HG03439 (cell line): ENCODE data around the gene A1CF.
"Not testable (repeated sequence)": the region's sequence is repeated elsewhere in the genome, so short reads cannot be mapped to it uniquely, and the experiment has no call there.

Experiments used
- ATAC-seq: cut with Tn5 transposase; IDR thresholded peaks from one replicate; pipeline ENCODE4 v1.9.1; 2021; ENCODE audit warnings: mild to moderate bottlenecking, moderate library complexity; ENCODE audit not compliant: unreplicated experiment

The A1CF gene

GRCh38 chr10:50885097-50885859, at the start of gene A1CF:
Gene A1CF (minus strand): TSS chr10:50885627. CDS start chr10:50859940, 25,687 bp downstream.
- ATAC-seq, result no peak

GRCh38 chr10:50931948-50932431, 46.6 kb upstream of the A1CF start:
- no peak for ATAC-seq

- no peak for ATAC-seq
Observed at GRCh38 chr10:50929670-50930069, 44.2 kb upstream of the A1CF start.

GRCh38 chr10:50928190-50928552, 42.7 kb upstream of the A1CF start:
- no peak for ATAC-seq

- ATAC-seq, result no peak
Observed at GRCh38 chr10:50927522-50928189, 42.2 kb upstream of the A1CF start.

- ATAC-seq, result not testable (repeated sequence)
Observed at GRCh38 chr10:50923471-50923870, 38.0 kb upstream of the A1CF start.

- ATAC-seq, result no peak
Observed at GRCh38 chr10:50919010-50919409, 33.6 kb upstream of the A1CF start.

GRCh38 chr10:50918529-50918928, 33.1 kb upstream of the A1CF start:
- no peak for ATAC-seq

- ATAC-seq, result no peak
Observed at GRCh38 chr10:50917486-50917885, 32.1 kb upstream of the A1CF start.

GRCh38 chr10:50909334-50910014, 24.0 kb upstream of the A1CF start:
- ATAC-seq, result no peak

GRCh38 chr10:50908366-50908765, 22.9 kb upstream of the A1CF start:
- no peak for ATAC-seq

GRCh38 chr10:50905797-50906196, 20.4 kb upstream of the A1CF start:
- not testable (repeated sequence) for ATAC-seq

- ATAC-seq, result no peak
Observed at GRCh38 chr10:50896721-50897120, 11.3 kb upstream of the A1CF start.

GRCh38 chr10:50894312-50894711, 8.9 kb upstream of the A1CF start:
- ATAC-seq, result no peak

- ATAC-seq, result no peak
Observed at GRCh38 chr10:50892467-50892866, 7.0 kb upstream of the A1CF start.

GRCh38 chr10:50884302-50884701, 1.1 kb downstream of the A1CF start:
- ATAC-seq, result no peak

- no peak for ATAC-seq
Observed at GRCh38 chr10:50883629-50884028, 1.8 kb downstream of the A1CF start.

- no peak for ATAC-seq
Observed at GRCh38 chr10:50882540-50882983, 2.9 kb downstream of the A1CF start.

- not testable (repeated sequence) for ATAC-seq
Observed at GRCh38 chr10:50881046-50881445, 4.4 kb downstream of the A1CF start.

- no peak for ATAC-seq
Observed at GRCh38 chr10:50876429-50876828, 9.0 kb downstream of the A1CF start.

- ATAC-seq, result no peak
Observed at GRCh38 chr10:50874723-50875122, 10.7 kb downstream of the A1CF start.

GRCh38 chr10:50866317-50866716, 19.1 kb downstream of the A1CF start:
- ATAC-seq, result no peak
